CD4-positive, alpha-beta memory T cell (primary cell): ENCODE measurements around the gene ZNF536. TPM values are rescaled to one million over a fixed set of nuclear protein-coding genes. Genes with fewer than 3 reads are reported as not detected.

ENCODE experiments used
- CTCF ChIA-PET: fragments of 350-600 bp; sonication (Branson Sonifier 250); formaldehyde crosslinking; loops from one replicate; lab custom pipeline; 2021; ENCODE audit warnings: inconsistent platforms; ENCODE audit not compliant: partially characterized antibody; lab: Charles Lee
- POLR2A ChIA-PET: fragments of 350-600 bp; sonication (Branson Sonifier 250); formaldehyde crosslinking; loops from one replicate; lab custom pipeline; 2021; ENCODE audit not compliant: partially characterized antibody; lab: Charles Lee
- DNase-seq, 5 donors: peaks; one replicate each; pipeline versions ENCODE4 v3.0.0 to v3.0.0-alpha.2; 2020 to 2022; ENCODE audit warnings: mixed read lengths in 1 of 5
- H3K27ac ChIP-seq: one replicate; pipeline ENCODE4 v1.7.0; 2013; ENCODE audit warnings: low read depth, low read length
- H3K27me3 ChIP-seq: 2 replicates; pipeline ENCODE4 v1.7.0; 2013; ENCODE audit warnings: mild to moderate bottlenecking, low read length, moderate library complexity; ENCODE audit not compliant: insufficient read depth
- H3K36me3 ChIP-seq: 2 replicates; pipeline ENCODE4 v1.7.0; 2013; ENCODE audit warnings: mild to moderate bottlenecking, low read length, moderate library complexity; ENCODE audit not compliant: insufficient read depth
- H3K4me1 ChIP-seq: 2 replicates; pipeline ENCODE4 v1.7.0; 2013; ENCODE audit warnings: mild to moderate bottlenecking, low read length, moderate library complexity; ENCODE audit not compliant: insufficient read depth
- H3K4me3 ChIP-seq, 2 donors: one replicate each; pipeline ENCODE4 v1.7.0; 2013; ENCODE audit warnings: low read length in 2 of 2, mild to moderate bottlenecking in 1 of 2
- H3K9me3 ChIP-seq, 2 donors: one replicate each; pipeline ENCODE4 v1.7.0; 2013; ENCODE audit warnings: low read length in 2 of 2, control low read depth in 1 of 2; ENCODE audit not compliant: control insufficient read depth in 1 of 2
- H3K27ac Mint-ChIP-seq, 7 donors: one replicate each; pipeline ENCODE4 v1.8.0; 2020 to 2021; ENCODE audit warnings: mixed read lengths in 7 of 7, mild to moderate bottlenecking in 6 of 7, inconsistent platforms in 3 of 7, moderate library complexity in 3 of 7
- H3K27me3 Mint-ChIP-seq, 2 donors: one replicate each; pipeline ENCODE4 v1.8.0; 2020 to 2021; ENCODE audit warnings: mixed read lengths in 2 of 2
- H3K36me3 Mint-ChIP-seq, 2 donors: one replicate each; pipeline ENCODE4 v1.8.0; 2020 to 2021; ENCODE audit warnings: mixed read lengths in 2 of 2, inconsistent platforms in 1 of 2, mild to moderate bottlenecking in 1 of 2
- H3K4me1 Mint-ChIP-seq, 4 donors: one replicate each; pipeline ENCODE4 v1.8.0; 2020 to 2021; ENCODE audit warnings: mixed read lengths in 4 of 4, mild to moderate bottlenecking in 1 of 4
- H3K4me3 Mint-ChIP-seq, 8 donors: one replicate each; pipeline ENCODE4 v1.8.0; 2020 to 2021; ENCODE audit warnings: mixed read lengths in 8 of 8, mild to moderate bottlenecking in 7 of 8, moderate library complexity in 6 of 8, inconsistent platforms in 3 of 8
- H3K9me3 Mint-ChIP-seq, 8 donors: one replicate each; pipeline ENCODE4 v1.8.0; 2020 to 2021; ENCODE audit warnings: mixed read lengths in 8 of 8, mild to moderate bottlenecking in 5 of 8, inconsistent platforms in 3 of 8, moderate library complexity in 1 of 8
- intact Hi-C: fragments of 100-400 bp; cut with micrococcal nuclease; formaldehyde crosslinking; loops from one replicate; pipeline ENCODE4 v1.15.1; 2023
- polyA plus RNA-seq, 2 donors: library from polyadenylated mRNA; unstranded; fragments of 300-500 nt; fragmentation: Illumina TruSeq; gene quantifications; one replicate each; pipeline ENCODE4 v1.2.3, GENCODE V29; 2021
- total RNA-seq, 2 experiments: library from RNA; stranded (reverse); gene quantifications; one replicate each; pipeline ENCODE4 v1.2.3, GENCODE V29; 2021

The ZNF536 gene
- total and polyA plus RNA-seq, 4 experiments from 2014 or later, result 0.20 TPM; not detected in 3

GRCh38 chr19:30566681-30567420, 194.7 kb downstream of the ZNF536 start:
- Histone ChIP-seq H3K27ac (no peak overlapping the region), H3K9me3 (no peaks in the 10 kb centered on the region), H3K36me3 (no peaks in the 10 kb centered on the region), H3K4me1 (no peaks in the 10 kb centered on the region), H3K4me3 (no peak overlapping the region), H3K27me3 (no peaks in the 10 kb centered on the region)
- CTCF ChIA-PET, result no interaction called here
- no peak overlapping the region for H3K27ac Mint-ChIP-seq
- H3K36me3 Mint-ChIP-seq, result no peaks in the 10 kb centered on the region
- peaks cover 0 to 4% of the 10 kb centered on the region in 2 donors for H3K27me3 Mint-ChIP-seq
- DNase-seq, result no peak
- POLR2A ChIA-PET, result no interaction called here
- peaks cover 0 to 7% (median 0%) of the 10 kb centered on the region in 8 donors for H3K9me3 Mint-ChIP-seq
- intact Hi-C loops, result no loop called here
- no peak overlapping the region for H3K4me3 Mint-ChIP-seq
- H3K4me1 Mint-ChIP-seq, result no peaks in the 10 kb centered on the region

- POLR2A ChIA-PET, result no interaction called here
- CTCF ChIA-PET, result no interaction called here
- H3K4me3 Mint-ChIP-seq, result no peak overlapping the region
These were observed 195.5 kb downstream of the ZNF536 start for GRCh38 chr19:30567536-30568232.

GRCh38 chr19:30570194-30570593, 198.0 kb downstream of the ZNF536 start:
- Mint-ChIP-seq H3K4me3 (no peak overlapping the region), H3K27ac (no peak overlapping the region)
- CTCF ChIA-PET, result no interaction called here

More at GRCh38 chr19:30567536-30568232, 195.5 kb downstream of the ZNF536 start:
- Histone ChIP-seq H3K4me3 (no peak overlapping the region), H3K9me3 (no peaks in the 10 kb centered on the region), H3K4me1 (no peaks in the 10 kb centered on the region), H3K36me3 (no peaks in the 10 kb centered on the region), H3K27ac (no peak overlapping the region), H3K27me3 (no peaks in the 10 kb centered on the region)
- H3K9me3 Mint-ChIP-seq, result peaks cover 0 to 7% (median 0%) of the 10 kb centered on the region in 8 donors
- DNase-seq, result no peak
- intact Hi-C loops, result no loop called here
- H3K36me3 Mint-ChIP-seq, result no peaks in the 10 kb centered on the region
- H3K4me1 Mint-ChIP-seq, result no peaks in the 10 kb centered on the region
- H3K27me3 Mint-ChIP-seq, result peaks cover 0 to 4% of the 10 kb centered on the region in 2 donors
- no peak overlapping the region for H3K27ac Mint-ChIP-seq

GRCh38 chr19:30577551-30578105, 205.4 kb downstream of the ZNF536 start:
- H3K4me3 Mint-ChIP-seq, result no peak overlapping the region
- H3K36me3 ChIP-seq, result no peaks in the 10 kb centered on the region
- no peaks in the 10 kb centered on the region for H3K9me3 ChIP-seq
- ChIA-PET POLR2A (no interaction called here), CTCF (no interaction called here)
- peaks cover 0 to 7% (median 0%) of the 10 kb centered on the region in 8 donors for H3K9me3 Mint-ChIP-seq
- no peaks in the 10 kb centered on the region for H3K27me3 ChIP-seq
- no peak overlapping the region for H3K4me3 ChIP-seq
- no peak overlapping the region for H3K27ac Mint-ChIP-seq
- peaks cover 0 to 2% of the 10 kb centered on the region in 2 donors for H3K27me3 Mint-ChIP-seq
- intact Hi-C loops, result no loop called here
- no peaks in the 10 kb centered on the region for H3K4me1 ChIP-seq
- H3K4me1 Mint-ChIP-seq, result no peaks in the 10 kb centered on the region
- no peaks in the 10 kb centered on the region for H3K36me3 Mint-ChIP-seq
- DNase-seq, result no peak
- H3K27ac ChIP-seq, result no peak overlapping the region

More at GRCh38 chr19:30570194-30570593, 198.0 kb downstream of the ZNF536 start:
- no peaks in the 10 kb centered on the region for H3K4me1 Mint-ChIP-seq
- Histone ChIP-seq H3K4me3 (no peak overlapping the region), H3K27me3 (no peaks in the 10 kb centered on the region), H3K36me3 (no peaks in the 10 kb centered on the region), H3K27ac (no peak overlapping the region), H3K9me3 (no peaks in the 10 kb centered on the region), H3K4me1 (no peaks in the 10 kb centered on the region)
- intact Hi-C loops, result no loop called here
- no peaks in the 10 kb centered on the region for H3K36me3 Mint-ChIP-seq
- H3K27me3 Mint-ChIP-seq, result no peaks in the 10 kb centered on the region
- POLR2A ChIA-PET, result no interaction called here
- no peak for DNase-seq
- peaks cover 0 to 7% (median 0%) of the 10 kb centered on the region in 8 donors for H3K9me3 Mint-ChIP-seq

- Mint-ChIP-seq H3K9me3 (peaks cover 0 to 7% (median 0%) of the 10 kb centered on the region in 8 donors), H3K36me3 (no peaks in the 10 kb centered on the region), H3K4me1 (no peaks in the 10 kb centered on the region), H3K4me3 (no peak overlapping the region), H3K27ac (no peak overlapping the region), H3K27me3 (peaks cover 2% of the 10 kb centered on the region in 2 donors)
- ChIA-PET POLR2A (no interaction called here), CTCF (no interaction called here)
- Histone ChIP-seq H3K27ac (no peak overlapping the region), H3K36me3 (no peaks in the 10 kb centered on the region), H3K27me3 (no peaks in the 10 kb centered on the region), H3K4me3 (no peak overlapping the region), H3K4me1 (no peaks in the 10 kb centered on the region), H3K9me3 (no peaks in the 10 kb centered on the region)
- no peak for DNase-seq
- intact Hi-C loops, result no loop called here
These were observed 207.2 kb downstream of the ZNF536 start for GRCh38 chr19:30579419-30579818.

- Mint-ChIP-seq H3K27ac (no peak overlapping the region), H3K4me3 (no peak overlapping the region), H3K27me3 (peaks cover 2% of the 10 kb centered on the region in 2 donors), H3K36me3 (no peaks in the 10 kb centered on the region), H3K9me3 (peaks cover 0 to 7% (median 0%) of the 10 kb centered on the region in 8 donors), H3K4me1 (no peaks in the 10 kb centered on the region)
- intact Hi-C loops, result no loop called here
- no peaks in the 10 kb centered on the region for H3K4me1 ChIP-seq
- CTCF ChIA-PET, result no interaction called here
- no peak overlapping the region for H3K27ac ChIP-seq
- POLR2A ChIA-PET, result no interaction called here
- H3K27me3 ChIP-seq, result no peaks in the 10 kb centered on the region
- H3K36me3 ChIP-seq, result no peaks in the 10 kb centered on the region
- DNase-seq, result no peak
- H3K4me3 ChIP-seq, result no peak overlapping the region
- H3K9me3 ChIP-seq, result no peaks in the 10 kb centered on the region
These were observed 208.5 kb downstream of the ZNF536 start for GRCh38 chr19:30580673-30581072.

GRCh38 chr19:30584090-30584489, 211.9 kb downstream of the ZNF536 start:
- no peaks in the 10 kb centered on the region for H3K36me3 ChIP-seq
- DNase-seq, result no peak
- Mint-ChIP-seq H3K9me3 (peaks cover 0 to 9% (median 0%) of the 10 kb centered on the region in 8 donors), H3K4me3 (no peak overlapping the region), H3K36me3 (no peaks in the 10 kb centered on the region), H3K27me3 (peaks cover 0 to 2% of the 10 kb centered on the region in 2 donors), H3K4me1 (no peaks in the 10 kb centered on the region), H3K27ac (no peak overlapping the region)
- H3K4me1 ChIP-seq, result no peaks in the 10 kb centered on the region
- ChIA-PET CTCF (interaction anchor here (0.8 kb wide), 1 partner anchor 10 kb away, joined by 4 read pairs; no protein-coding TSS in a partner anchor), POLR2A (no interaction called here)
- H3K4me3 ChIP-seq, result no peak overlapping the region
- no peaks in the 10 kb centered on the region for H3K27me3 ChIP-seq
- intact Hi-C loops, result no loop called here
- no peak overlapping the region for H3K27ac ChIP-seq
- H3K9me3 ChIP-seq, result no peaks in the 10 kb centered on the region
